SK-N-SH (cell line): ENCODE measurements around the gene TSBP1. TPM values are rescaled to one million over a fixed set of nuclear protein-coding genes. Genes with fewer than 3 reads are reported as not detected.

ENCODE experiments used
- CTCF ChIA-PET: fragments of 300-600, 350-600 bp; formaldehyde crosslinking; extraction: SDS; loops from one replicate; lab custom pipeline; 2021; lab: Yijun Ruan, JAX
- POLR2A ChIA-PET: fragments of 350-600 bp; sonication (Branson Sonifier 250); formaldehyde crosslinking; extraction: SDS; loops from one replicate; lab custom pipeline; 2020; ENCODE audit warnings: antibody characterized with exemption, inconsistent platforms; lab: Yijun Ruan, JAX
- DNase-seq: peaks from one replicate; pipeline ENCODE4 v3.0.0; 2012
- H2AFZ ChIP-seq: fragments of 200-600 bp; sonication (generic); 2 replicates; pipeline ENCODE4 v1.8.1; 2016; ENCODE audit warnings: antibody characterized with exemption, mild to moderate bottlenecking, low read depth
- H3F3A ChIP-seq: fragments of 200-600 bp; sonication (generic); replicated peaks from 2 replicates; pipeline ENCODE3; 2016; ENCODE audit warnings: antibody characterized with exemption, mild to moderate bottlenecking; ENCODE audit not compliant: insufficient read depth
- H3K27ac ChIP-seq, 2 experiments: fragments of 200-500 bp in 1 of 2; fragments of 200-600 bp in 1 of 2; sonication (Bioruptor generic) in 1 of 2; sonication (generic), shearing (Covaris generic) in 1 of 2; 2 replicates each; pipeline versions ENCODE4 v1.5.1 to v1.6.1; 2014 to 2016; ENCODE audit warnings: low read depth in 2 of 2, inconsistent platforms in 1 of 2, low read length in 1 of 2, mild to moderate bottlenecking in 1 of 2, mixed read lengths in 1 of 2
- H3K27me3 ChIP-seq: fragments of 200-600 bp; sonication (generic), shearing (Covaris generic); 2 replicates; pipeline ENCODE4 v1.6.1; 2016; ENCODE audit warnings: mixed run types; ENCODE audit not compliant: insufficient read depth
- H3K36me3 ChIP-seq, 2 experiments: fragments of 200-500 bp in 1 of 2; fragments of 200-600 bp in 1 of 2; sonication (Bioruptor generic) in 1 of 2; sonication (generic) in 1 of 2; replicated peaks in 1 of 2; 2 replicates each; pipeline versions ENCODE3 to v1.5.1; 2014 to 2016; ENCODE audit warnings: low read length in 1 of 2, mild to moderate bottlenecking in 1 of 2; ENCODE audit not compliant: insufficient read depth in 2 of 2, control insufficient read depth in 1 of 2
- H3K4me1 ChIP-seq, 2 experiments: fragments of 200-500 bp in 1 of 2; fragments of 200-600 bp in 1 of 2; sonication (Bioruptor generic) in 1 of 2; sonication (generic), shearing (Covaris generic) in 1 of 2; 2 replicates each; pipeline versions ENCODE4 v1.5.1 to v1.6.1; 2014 to 2016; ENCODE audit warnings: low read depth in 1 of 2, low read length in 1 of 2, mixed run types in 1 of 2; ENCODE audit not compliant: insufficient read depth in 2 of 2, control insufficient read depth in 1 of 2
- H3K4me2 ChIP-seq: fragments of 200-600 bp; sonication (generic), shearing (Covaris generic); 2 replicates; pipeline ENCODE4 v1.6.1; 2017; ENCODE audit warnings: mixed run types
- H3K4me3 ChIP-seq, 2 experiments: fragments of 200-500 bp in 1 of 2; fragments of 200-600 bp in 1 of 2; sonication (Bioruptor generic) in 1 of 2; sonication (generic), shearing (Covaris generic) in 1 of 2; 2 replicates each; pipeline versions ENCODE4 v1.5.1 to v1.8.1; 2014 to 2016; ENCODE audit warnings: low read depth in 2 of 2, inconsistent platforms in 1 of 2, low read length in 1 of 2, mild to moderate bottlenecking in 1 of 2, mixed read lengths in 1 of 2, moderate library complexity in 1 of 2
- H3K79me2 ChIP-seq: fragments of 200-600 bp; sonication (generic); 2 replicates; pipeline ENCODE4 v1.8.1; 2017; ENCODE audit warnings: mild to moderate bottlenecking; ENCODE audit not compliant: insufficient read depth
- H3K9ac ChIP-seq: fragments of 200-600 bp; sonication (generic); 2 replicates; pipeline ENCODE4 v1.6.1; 2017; ENCODE audit warnings: mixed run types
- H3K9me2 ChIP-seq: fragments of 200-600 bp; sonication (generic); 2 replicates; pipeline ENCODE4 v1.6.1; 2017; ENCODE audit warnings: mixed run types
- H3K9me3 ChIP-seq: fragments of 200-600 bp; sonication (generic); 2 replicates; pipeline ENCODE4 v1.6.1; 2017; ENCODE audit warnings: mixed run types, mild to moderate bottlenecking, moderate library complexity
- H4K20me1 ChIP-seq: fragments of 200-600 bp; sonication (generic); 2 replicates; pipeline ENCODE4 v1.6.1; 2017; ENCODE audit warnings: mild to moderate bottlenecking, mixed run types; ENCODE audit not compliant: insufficient read depth
- ELF1 ChIP-seq: IDR thresholded peaks from 2 replicates; pipeline ENCODE4 v1.4.0; 2012
- FOXJ3 ChIP-seq: sonication (generic); formaldehyde crosslinking; IDR thresholded peaks from 2 replicates; pipeline ENCODE4 v1.5.1; 2020; ENCODE audit warnings: mild to moderate bottlenecking, missing genetic modification reagents
- GABPA ChIP-seq: IDR thresholded peaks from 2 replicates; pipeline ENCODE4 v1.4.0; 2012; ENCODE audit warnings: low read depth, mild to moderate bottlenecking
- NFIC ChIP-seq: IDR thresholded peaks from 2 replicates; pipeline ENCODE4 v1.4.0; 2012; ENCODE audit warnings: borderline replicate concordance
- POLR2AphosphoS5 ChIP-seq: IDR thresholded peaks from 2 replicates; pipeline ENCODE4 v1.6.1; 2012; ENCODE audit warnings: low read depth, low read length
- RCOR1 ChIP-seq: fragments of 150-350 bp; IDR thresholded peaks from 2 replicates; pipeline ENCODE4 v1.6.1; 2017; ENCODE audit warnings: antibody characterized with exemption, low read length
- RFX5 ChIP-seq: IDR thresholded peaks from 2 replicates; pipeline ENCODE4 v1.6.1; 2012; ENCODE audit warnings: mild to moderate bottlenecking, improper control_type of control experiment, low read length
- RXRA ChIP-seq: IDR thresholded peaks from 2 replicates; pipeline ENCODE4 v1.4.0; 2012; ENCODE audit warnings: low read depth, mild to moderate bottlenecking, borderline replicate concordance
- TAF1 ChIP-seq: IDR thresholded peaks from 2 replicates; pipeline ENCODE4 v1.6.1; 2012; ENCODE audit warnings: low read depth, mild to moderate bottlenecking, low read length, moderate library complexity, borderline replicate concordance
- TEAD4 ChIP-seq: IDR thresholded peaks from 2 replicates; pipeline ENCODE4 v1.4.0; 2012; ENCODE audit warnings: mild to moderate bottlenecking, borderline replicate concordance; ENCODE audit not compliant: insufficient read depth
- WGBS: methylation state at CpG from one replicate; pipeline ENCODE4 v1.1.6; 2017; ENCODE audit warnings: low lambda C conversion rate; 5-methylcytosine and 5-hydroxymethylcytosine counted together
- polyA plus RNA-seq, 3 experiments: library from polyadenylated mRNA; depleted of rRNA; stranded (reverse); fragments of >200 nt; gene quantifications; 2 replicates each; pipeline ENCODE4 v1.2.3, GENCODE V29; 2012
- TF ChIP-seq, protein P1 (sequence below): fragments of 150-350 bp; IDR thresholded peaks from 2 replicates; pipeline ENCODE4 v1.6.1; 2017; ENCODE audit warnings: antibody characterized with exemption, low read length, low read depth, borderline replicate concordance
- TF ChIP-seq, protein P2 (sequence below): IDR thresholded peaks from 2 replicates; pipeline ENCODE4 v1.4.0; 2012; ENCODE audit warnings: low read depth

Gene TSBP1
- polyA plus RNA-seq, 1 of the 3 experiments (the other 2 are of a cell fraction) = not detected

GRCh38 chr6:32406197-32406596, 34.5 kb upstream of the TSBP1 start:
- no peaks in the 10 kb centered on the region for H3F3A ChIP-seq
- H3K36me3 ChIP-seq = no peaks in the 10 kb centered on the region
- H3K9ac ChIP-seq = no peak overlapping the region
- H3K4me2 ChIP-seq = no peak overlapping the region
- H2AFZ ChIP-seq = no peak overlapping the region
- no peaks in the 10 kb centered on the region for H3K4me1 ChIP-seq
- ChIA-PET CTCF (interaction anchor here (0.9 to 1.9 kb wide), 4 partner anchors 9 to 462 kb away, joined by 3 to 7 read pairs (median 5); no protein-coding TSS in a partner anchor), POLR2A (no interaction called here)
- no peaks in the 10 kb centered on the region for H3K9me3 ChIP-seq
- H3K79me2 ChIP-seq = no peaks in the 10 kb centered on the region
- H3K27ac ChIP-seq = no peak overlapping the region
- no peak for DNase-seq
- TF ChIP-seq ELF1 (no peak), RCOR1 (no peak), RFX5 (no peak), RXRA (no peak), TEAD4 (no peak), FOXJ3 (CRISPR knock-in tag) (no peak), POLR2AphosphoS5 (no peak), NFIC (no peak)
- TF ChIP-seq, protein P1, sequence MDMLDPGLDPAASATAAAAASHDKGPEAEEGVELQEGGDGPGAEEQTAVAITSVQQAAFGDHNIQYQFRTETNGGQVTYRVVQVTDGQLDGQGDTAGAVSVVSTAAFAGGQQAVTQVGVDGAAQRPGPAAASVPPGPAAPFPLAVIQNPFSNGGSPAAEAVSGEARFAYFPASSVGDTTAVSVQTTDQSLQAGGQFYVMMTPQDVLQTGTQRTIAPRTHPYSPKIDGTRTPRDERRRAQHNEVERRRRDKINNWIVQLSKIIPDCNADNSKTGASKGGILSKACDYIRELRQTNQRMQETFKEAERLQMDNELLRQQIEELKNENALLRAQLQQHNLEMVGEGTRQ = no peak
- TF ChIP-seq, protein P2, sequence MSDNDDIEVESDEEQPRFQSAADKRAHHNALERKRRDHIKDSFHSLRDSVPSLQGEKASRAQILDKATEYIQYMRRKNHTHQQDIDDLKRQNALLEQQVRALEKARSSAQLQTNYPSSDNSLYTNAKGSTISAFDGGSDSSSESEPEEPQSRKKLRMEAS = no peak
- TF ChIP-seq, all 33 proteins: peak for 0
- Histone ChIP-seq H4K20me1 (no peaks in the 10 kb centered on the region), H3K9me2 (no peaks in the 10 kb centered on the region), H3K4me3 (no peak overlapping the region), H3K27me3 (peaks cover 40% of the 10 kb centered on the region)
- 4% methylated on average over 9 of the region's 9 CpGs for WGBS

DNA sequence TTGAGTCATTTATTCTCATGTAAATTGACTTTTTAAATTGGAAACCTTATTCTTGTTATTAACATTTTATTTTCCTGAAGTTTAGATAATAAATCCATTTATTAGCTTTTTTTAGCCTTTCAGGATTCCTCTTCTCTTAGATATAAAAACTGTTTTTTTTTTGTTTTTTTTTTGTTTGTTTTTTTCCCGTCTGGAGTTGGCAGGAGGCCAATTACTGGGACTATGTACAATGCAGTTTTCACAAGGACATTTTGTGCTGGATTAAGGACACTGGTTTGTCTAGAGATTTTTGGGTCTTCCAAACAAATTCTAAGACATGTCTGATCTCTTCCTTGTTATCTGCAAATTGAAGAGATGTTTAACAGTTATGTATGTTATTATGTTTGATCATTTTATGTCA, 34.0 kb upstream of the TSBP1 start:
- H3K27ac ChIP-seq = no peak overlapping the region
- no peaks in the 10 kb centered on the region for H3F3A ChIP-seq
- H3K9me3 ChIP-seq = no peaks in the 10 kb centered on the region
- no peaks in the 10 kb centered on the region for H3K36me3 ChIP-seq
- H3K4me1 ChIP-seq = no peaks in the 10 kb centered on the region
- ChIA-PET CTCF (interaction anchor here (1.1 to 1.9 kb wide), 3 partner anchors 9 to 295 kb away, joined by 3 to 7 read pairs (median 5); no protein-coding TSS in a partner anchor), POLR2A (no interaction called here)
- no peak overlapping the region for H3K4me2 ChIP-seq
- no peak for DNase-seq
- H3K9ac ChIP-seq = no peak overlapping the region
- no peaks in the 10 kb centered on the region for H3K9me2 ChIP-seq
- TF ChIP-seq GABPA = no peak
- no peak overlapping the region for H2AFZ ChIP-seq
- no peaks in the 10 kb centered on the region for H4K20me1 ChIP-seq
- no peaks in the 10 kb centered on the region for H3K79me2 ChIP-seq
- WGBS = 6% methylated on average over 1 of the region's 1 CpG
- H3K27me3 ChIP-seq = peaks cover 37% of the 10 kb centered on the region
- H3K4me3 ChIP-seq = no peak overlapping the region

GRCh38 chr6:32402812-32403211, 31.1 kb upstream of the TSBP1 start:
- no peak overlapping the region for H3K9ac ChIP-seq
- POLR2A ChIA-PET = no interaction called here
- no peaks in the 10 kb centered on the region for H3K4me1 ChIP-seq
- H2AFZ ChIP-seq = no peak overlapping the region
- TF ChIP-seq TAF1 (no peak), GABPA (no peak), RXRA (no peak)
- TF ChIP-seq, protein P1 = no peak
- TF ChIP-seq, all 33 proteins: peak for 0
- CTCF ChIA-PET = no interaction called here
- H4K20me1 ChIP-seq = no peaks in the 10 kb centered on the region
- no peak overlapping the region for H3K4me3 ChIP-seq
- peaks cover 36% of the 10 kb centered on the region for H3K27me3 ChIP-seq
- no peaks in the 10 kb centered on the region for H3F3A ChIP-seq
- no peaks in the 10 kb centered on the region for H3K36me3 ChIP-seq
- H3K79me2 ChIP-seq = no peaks in the 10 kb centered on the region
- WGBS = 10% methylated on average over 3 of the region's 8 CpGs
- H3K27ac ChIP-seq = no peak overlapping the region
- DNase-seq = no peak
- no peaks in the 10 kb centered on the region for H3K9me2 ChIP-seq
- H3K9me3 ChIP-seq = no peaks in the 10 kb centered on the region
- H3K4me2 ChIP-seq = no peak overlapping the region
